Hematopoietic multipotent progenitor cell treated with erythropoietin and hydrocortisone succinate and interleukin-3 and kit ligand, for 8 days (in vitro differentiated cells): ENCODE results near the gene GSTP1.
"Not testable (repeated sequence)": the region's sequence is repeated elsewhere in the genome, so short reads cannot be mapped to it uniquely, and the experiment has no call there.

Source experiments
- DNase-seq: peaks from one replicate; pipeline ENCODE4 v3.0.0-alpha.2; 2015

The GSTP1 gene

GRCh38 chr11:67616431-67617242, 33.0 kb downstream of the GSTP1 start:
- no peak for DNase-seq

GRCh38 chr11:67617243-67617953, 33.8 kb downstream of the GSTP1 start:
- DNase-seq = no peak

GRCh38 chr11:67618901-67619659, 35.5 kb downstream of the GSTP1 start:
- DNase-seq = not testable (repeated sequence)

- not testable (repeated sequence) for DNase-seq
These were observed 36.3 kb downstream of the GSTP1 start for GRCh38 chr11:67619683-67620618.

GRCh38 chr11:67620621-67621020, 37.0 kb downstream of the GSTP1 start:
- DNase-seq = not testable (repeated sequence)

- not testable (repeated sequence) for DNase-seq
These were observed 38.3 kb downstream of the GSTP1 start for GRCh38 chr11:67621928-67622327.

- not testable (repeated sequence) for DNase-seq
These were observed 39.3 kb downstream of the GSTP1 start for GRCh38 chr11:67622905-67623304.

- not testable (repeated sequence) for DNase-seq
These were observed 40.2 kb downstream of the GSTP1 start for GRCh38 chr11:67623795-67624194.

GRCh38 chr11:67626131-67626833, 42.7 kb downstream of the GSTP1 start:
- DNase-seq = not testable (repeated sequence)

GRCh38 chr11:67626970-67627369, 43.4 kb downstream of the GSTP1 start:
- DNase-seq = no peak

- no peak for DNase-seq
These were observed 43.8 kb downstream of the GSTP1 start for GRCh38 chr11:67627441-67627811.

- DNase-seq = no peak
These were observed 44.4 kb downstream of the GSTP1 start for GRCh38 chr11:67627812-67628624.

GRCh38 chr11:67628710-67629385, 45.2 kb downstream of the GSTP1 start:
- no peak for DNase-seq

GRCh38 chr11:67629386-67630227, 46.0 kb downstream of the GSTP1 start, which contains the start of gene NUDT8:
Gene NUDT8 (minus strand): TSS chr11:67629937. CDS start chr11:67629911, 26 bp downstream.
- peak; percentile 92 for DNase-seq

- peak; percentile 93 for DNase-seq
These were observed 46.8 kb downstream of the GSTP1 start for GRCh38 chr11:67630228-67630942.

- DNase-seq = no peak
These were observed 47.3 kb downstream of the GSTP1 start for GRCh38 chr11:67630943-67631331.

GRCh38 chr11:67631411-67631810, 47.8 kb downstream of the GSTP1 start:
- DNase-seq = no peak

- no peak for DNase-seq
These were observed 48.2 kb downstream of the GSTP1 start for GRCh38 chr11:67631853-67632174.
